Measurements from ENCODE around the gene CFAP97D1.

CFAP97D1 gene

GRCh38 chr17:43780135-43780534, at the start of gene CFAP97D1:
CFAP97D1 (plus strand) TSS chr17:43780435; CDS start chr17:43780463, 28 bp downstream.
- DNase-seq, result no peak

- DNase-seq, result no peak
These were observed 47.3 kb upstream of the CFAP97D1 start for GRCh38 chr17:43732958-43733357.

- no peak for DNase-seq
These were observed 46.3 kb upstream of the CFAP97D1 start for GRCh38 chr17:43733956-43734355.

- DNase-seq, result no peak
These were observed 45.9 kb upstream of the CFAP97D1 start for GRCh38 chr17:43734376-43734775.

- no peak for DNase-seq
These were observed 43.8 kb upstream of the CFAP97D1 start for GRCh38 chr17:43736389-43736788.

- no peak for DNase-seq
These were observed 42.5 kb upstream of the CFAP97D1 start for GRCh38 chr17:43737722-43738121.

- DNase-seq, result no peak
These were observed 39.7 kb upstream of the CFAP97D1 start for GRCh38 chr17:43740541-43740940.

- DNase-seq, result no peak
These were observed 38.6 kb upstream of the CFAP97D1 start for GRCh38 chr17:43741636-43742035.

- peak; percentile 10 for DNase-seq
These were observed 34.7 kb upstream of the CFAP97D1 start for GRCh38 chr17:43745541-43745940.

GRCh38 chr17:43750153-43750552, 30.1 kb upstream of the CFAP97D1 start:
- no peak for DNase-seq

GRCh38 chr17:43753493-43754129, 26.6 kb upstream of the CFAP97D1 start:
- no peak for DNase-seq

- DNase-seq, result no peak
These were observed 25.3 kb upstream of the CFAP97D1 start for GRCh38 chr17:43754947-43755346.

GRCh38 chr17:43755389-43755875, 24.8 kb upstream of the CFAP97D1 start:
- no peak for DNase-seq

- DNase-seq, result no peak
These were observed 24.0 kb upstream of the CFAP97D1 start for GRCh38 chr17:43756201-43756600.

- no peak for DNase-seq
These were observed 23.0 kb upstream of the CFAP97D1 start for GRCh38 chr17:43757171-43757660.

GRCh38 chr17:43758086-43758485, 22.1 kb upstream of the CFAP97D1 start:
- DNase-seq, result no peak

- no peak for DNase-seq
These were observed 21.6 kb upstream of the CFAP97D1 start, which contains the start of gene SOST for GRCh38 chr17:43758497-43759174. SOST (minus strand) TSS chr17:43758791; CDS start chr17:43758741, 50 bp downstream.

GRCh38 chr17:43759836-43760235, 20.4 kb upstream of the CFAP97D1 start:
- no peak for DNase-seq

- DNase-seq, result peak; percentile 87
These were observed 19.9 kb upstream of the CFAP97D1 start for GRCh38 chr17:43760254-43760852.

GRCh38 chr17:43766413-43767052, 13.7 kb upstream of the CFAP97D1 start:
- peak; percentile 28 for DNase-seq

- no peak for DNase-seq
These were observed 13.1 kb upstream of the CFAP97D1 start for GRCh38 chr17:43767053-43767712.

- DNase-seq, result no peak
These were observed 12.5 kb upstream of the CFAP97D1 start for GRCh38 chr17:43767713-43768059.

GRCh38 chr17:43768382-43768781, 11.9 kb upstream of the CFAP97D1 start:
- no peak for DNase-seq

Measured in NCI-H2171 (cell line).